Esophagus squamous epithelium (tissue), 5 donors: ENCODE results near the gene LARGE1. TPM values are rescaled to one million over a fixed set of nuclear protein-coding genes. Genes with fewer than 3 reads are reported as not detected.

ENCODE experiments used
- DNase-seq: peaks from one replicate; lab custom pipeline; 2025; lab: John Stamatoyannopoulos, UW
- H3K27ac ChIP-seq, 4 donors: fragments of 200-600 bp; sonication (generic); one replicate each; pipeline ENCODE4 v1.5.1; 2016 to 2019; ENCODE audit warnings: mild to moderate bottlenecking in 1 of 4
- H3K27me3 ChIP-seq, 4 donors: fragments of 200-600 bp; sonication (generic); 1 replicate in 3 of 4; 2 replicates in 1 of 4; pipeline versions ENCODE4 v1.5.1 to v1.6.0; 2017 to 2021; ENCODE audit warnings: antibody characterized with exemption in 1 of 4
- H3K36me3 ChIP-seq, 3 donors: fragments of 200-600 bp; sonication (generic); one replicate each; pipeline ENCODE4 v1.5.1; 2016 to 2019
- H3K4me1 ChIP-seq, 3 donors: fragments of 200-600 bp; sonication (generic); one replicate each; pipeline ENCODE4 v1.5.1; 2017 to 2019
- H3K4me3 ChIP-seq, 4 donors: fragments of 200-600 bp; sonication (generic); 1 replicate in 3 of 4; 2 replicates in 1 of 4; pipeline ENCODE4 v1.5.1; 2016 to 2019; ENCODE audit warnings: mild to moderate bottlenecking in 2 of 4, moderate library complexity in 1 of 4
- H3K9me3 ChIP-seq, 3 donors: fragments of 200-600 bp; sonication (generic); one replicate each; pipeline ENCODE4 v1.5.1; 2016 to 2019
- POLR2A ChIP-seq, 4 donors: fragments of 450-650 bp; IDR thresholded peaks; one replicate each; pipeline ENCODE4 v1.6.1; 2017; ENCODE audit warnings: antibody characterized with exemption in 4 of 4, mild to moderate bottlenecking in 4 of 4, moderate library complexity in 3 of 4
- WGBS, 2 donors: methylation state at CpG; one replicate each; pipeline ENCODE4 v1.1.5; 2018; 5-methylcytosine and 5-hydroxymethylcytosine counted together
- intact Hi-C: fragments of 100-400 bp; cut with DNase I; formaldehyde crosslinking; loops from one replicate; pipeline ENCODE4 v1.15.0; 2022
- total RNA-seq, 4 donors: library from RNA; depleted of rRNA; stranded (reverse); fragments of >200 nt; gene quantifications; one replicate each; pipeline ENCODE4 v1.1.0, GENCODE V29; 2016
- TF ChIP-seq, protein P1 (sequence below), 6 experiments: fragments of 450-650 bp in 4 of 6; fragments of 200-600 bp in 2 of 6; sonication (generic) in 2 of 6; IDR thresholded peaks; one replicate each; pipeline ENCODE4 v1.5.1; 2016 to 2019; ENCODE audit warnings: antibody characterized with exemption in 6 of 6, mild to moderate bottlenecking in 4 of 6, moderate library complexity in 4 of 6
- donor health status: DM: yes; HTN: yes; CAD: no.

LARGE1 gene
- total RNA-seq, 4 donors from 2014 or later, result 5.2 to 15.1 (median 6.6) TPM

DNA sequence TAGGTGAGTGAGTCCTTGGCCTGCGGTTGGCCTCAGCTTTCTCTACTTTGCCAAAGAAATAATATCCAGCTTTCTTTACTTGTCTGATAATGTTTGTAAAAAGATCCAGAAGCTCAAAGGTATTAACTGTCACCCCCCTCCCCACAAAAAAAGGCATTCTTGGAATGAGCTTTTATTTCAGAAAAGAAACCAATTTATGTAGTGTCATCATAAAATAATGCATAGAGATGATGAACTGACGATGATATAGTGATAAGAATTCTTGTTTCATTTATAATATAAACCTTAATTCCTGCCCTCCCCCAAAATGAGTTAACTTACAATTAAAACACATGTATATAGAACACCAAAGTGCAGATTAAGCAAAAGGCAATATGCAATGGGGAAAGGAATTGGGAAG lies 191.4 kb downstream of the LARGE1 start:
- Histone ChIP-seq H3K27ac (no peak overlapping the region), H3K9me3 (no peaks in the 10 kb centered on the region), H3K27me3 (no peaks in the 10 kb centered on the region), H3K4me1 (peaks cover 0 to 14% (median 0%) of the 10 kb centered on the region in 3 donors), H3K36me3 (no peaks in the 10 kb centered on the region), H3K4me3 (no peak overlapping the region)
- WGBS, 2 donors, result 87 to 94% methylated on average over 2 of the region's 2 CpGs
- intact Hi-C loops, result no loop called here
- DNase-seq, result no peak
- TF ChIP-seq, protein P1, sequence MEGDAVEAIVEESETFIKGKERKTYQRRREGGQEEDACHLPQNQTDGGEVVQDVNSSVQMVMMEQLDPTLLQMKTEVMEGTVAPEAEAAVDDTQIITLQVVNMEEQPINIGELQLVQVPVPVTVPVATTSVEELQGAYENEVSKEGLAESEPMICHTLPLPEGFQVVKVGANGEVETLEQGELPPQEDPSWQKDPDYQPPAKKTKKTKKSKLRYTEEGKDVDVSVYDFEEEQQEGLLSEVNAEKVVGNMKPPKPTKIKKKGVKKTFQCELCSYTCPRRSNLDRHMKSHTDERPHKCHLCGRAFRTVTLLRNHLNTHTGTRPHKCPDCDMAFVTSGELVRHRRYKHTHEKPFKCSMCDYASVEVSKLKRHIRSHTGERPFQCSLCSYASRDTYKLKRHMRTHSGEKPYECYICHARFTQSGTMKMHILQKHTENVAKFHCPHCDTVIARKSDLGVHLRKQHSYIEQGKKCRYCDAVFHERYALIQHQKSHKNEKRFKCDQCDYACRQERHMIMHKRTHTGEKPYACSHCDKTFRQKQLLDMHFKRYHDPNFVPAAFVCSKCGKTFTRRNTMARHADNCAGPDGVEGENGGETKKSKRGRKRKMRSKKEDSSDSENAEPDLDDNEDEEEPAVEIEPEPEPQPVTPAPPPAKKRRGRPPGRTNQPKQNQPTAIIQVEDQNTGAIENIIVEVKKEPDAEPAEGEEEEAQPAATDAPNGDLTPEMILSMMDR (IDR thresholded peaks at IDR 0.05), result no peak
- no peak for TF ChIP-seq POLR2A (IDR thresholded peaks at IDR 0.05)

DNA sequence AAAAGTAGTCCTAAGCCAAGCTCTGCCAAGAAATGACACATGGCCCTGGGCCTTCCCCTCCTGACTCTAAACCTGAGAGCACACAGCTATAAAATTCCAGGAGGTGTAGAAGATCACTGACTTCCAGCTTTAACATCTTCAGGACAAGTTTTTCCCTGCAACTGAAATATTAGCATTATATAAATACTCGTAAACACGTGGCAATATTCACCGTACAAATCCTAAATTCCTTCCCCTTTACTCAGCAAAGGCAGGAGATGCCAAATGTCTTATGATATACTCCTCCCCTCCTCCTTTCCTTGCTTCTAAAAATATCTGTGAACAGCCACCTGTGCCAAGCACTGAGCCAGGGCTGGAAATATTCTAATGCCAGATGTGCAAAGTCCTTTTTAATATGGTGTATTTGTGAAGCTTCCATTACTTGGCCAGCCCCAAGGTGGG lies 194.0 kb downstream of the LARGE1 start:
- H3K9me3 ChIP-seq, result no peaks in the 10 kb centered on the region
- no peak overlapping the region for H3K27ac ChIP-seq
- no peak for DNase-seq

DNA sequence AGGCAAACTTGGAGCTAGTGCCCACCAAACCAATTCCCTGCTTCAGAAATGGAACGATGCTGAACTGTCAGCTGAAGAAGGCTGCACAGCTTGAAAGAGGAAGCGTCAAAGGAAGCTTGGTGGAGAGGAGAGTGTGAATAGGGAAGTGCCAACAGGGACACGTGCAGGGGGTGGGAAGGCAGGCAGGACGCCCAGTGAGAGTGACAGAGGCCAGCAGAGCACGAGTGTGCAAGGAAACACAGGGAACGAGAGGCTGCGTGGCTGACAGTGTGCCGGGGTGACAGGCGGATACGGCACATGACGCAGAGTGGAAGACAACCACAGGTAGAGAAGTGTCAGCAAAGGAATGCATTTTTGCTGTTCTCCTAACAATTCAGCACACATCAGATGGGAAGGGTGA lies 196.4 kb downstream of the LARGE1 start:
- Histone ChIP-seq H3K27ac (no peak overlapping the region), H3K4me1 (peaks cover 0 to 14% (median 0%) of the 10 kb centered on the region in 3 donors), H3K36me3 (no peaks in the 10 kb centered on the region), H3K27me3 (no peaks in the 10 kb centered on the region), H3K9me3 (no peaks in the 10 kb centered on the region), H3K4me3 (no peak overlapping the region)
- DNase-seq, result no peak
- intact Hi-C loops, result no loop called here
- TF ChIP-seq, protein P1 (IDR thresholded peaks at IDR 0.05), result no peak
- TF ChIP-seq POLR2A (IDR thresholded peaks at IDR 0.05), result no peak
- 71 to 85% methylated on average over 11 of the region's 11 CpGs for WGBS, 2 donors

More for the DNA sequence above, 194.0 kb downstream of the LARGE1 start:
- WGBS, 2 donors, result 32 to 35% methylated on average over 3 of the region's 3 CpGs
- intact Hi-C loops, result no loop called here
- Histone ChIP-seq H3K27me3 (no peaks in the 10 kb centered on the region), H3K4me3 (no peak overlapping the region), H3K36me3 (no peaks in the 10 kb centered on the region), H3K4me1 (peaks cover 0 to 14% (median 0%) of the 10 kb centered on the region in 3 donors)
- TF ChIP-seq, protein P1 (IDR thresholded peaks at IDR 0.05), result no peak
- no peak for TF ChIP-seq POLR2A (IDR thresholded peaks at IDR 0.05)

DNA sequence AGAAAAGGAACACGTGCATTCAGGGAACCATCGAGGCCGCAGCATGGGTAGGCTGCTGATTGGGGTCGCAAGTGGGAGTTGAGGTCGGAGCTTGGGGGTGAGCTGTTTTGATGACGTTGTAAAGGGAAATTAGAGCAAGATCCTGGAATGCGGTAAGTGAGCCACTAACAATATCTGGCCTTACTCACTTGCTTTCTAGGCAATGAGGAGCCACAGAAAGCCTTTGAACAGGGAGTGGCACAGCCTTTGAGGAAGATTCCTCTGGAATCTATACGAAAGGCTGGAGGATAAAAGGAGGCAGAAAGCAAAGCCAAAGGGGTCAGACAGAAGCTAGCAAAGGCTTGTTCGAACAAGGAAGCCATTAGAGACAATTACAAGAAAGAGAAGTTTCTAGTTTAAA lies 197.5 kb downstream of the LARGE1 start:
- Histone ChIP-seq H3K36me3 (no peaks in the 10 kb centered on the region), H3K4me1 (peaks cover 0 to 14% (median 0%) of the 10 kb centered on the region in 3 donors), H3K9me3 (no peaks in the 10 kb centered on the region), H3K4me3 (no peak overlapping the region), H3K27me3 (no peaks in the 10 kb centered on the region), H3K27ac (no peak overlapping the region)
- DNase-seq, result no peak
- intact Hi-C loops, result no loop called here
- no peak for TF ChIP-seq POLR2A (IDR thresholded peaks at IDR 0.05)
- TF ChIP-seq, protein P1 (IDR thresholded peaks at IDR 0.05), result no peak
- 59 to 69% methylated on average over 9 of the region's 9 CpGs for WGBS, 2 donors

DNA sequence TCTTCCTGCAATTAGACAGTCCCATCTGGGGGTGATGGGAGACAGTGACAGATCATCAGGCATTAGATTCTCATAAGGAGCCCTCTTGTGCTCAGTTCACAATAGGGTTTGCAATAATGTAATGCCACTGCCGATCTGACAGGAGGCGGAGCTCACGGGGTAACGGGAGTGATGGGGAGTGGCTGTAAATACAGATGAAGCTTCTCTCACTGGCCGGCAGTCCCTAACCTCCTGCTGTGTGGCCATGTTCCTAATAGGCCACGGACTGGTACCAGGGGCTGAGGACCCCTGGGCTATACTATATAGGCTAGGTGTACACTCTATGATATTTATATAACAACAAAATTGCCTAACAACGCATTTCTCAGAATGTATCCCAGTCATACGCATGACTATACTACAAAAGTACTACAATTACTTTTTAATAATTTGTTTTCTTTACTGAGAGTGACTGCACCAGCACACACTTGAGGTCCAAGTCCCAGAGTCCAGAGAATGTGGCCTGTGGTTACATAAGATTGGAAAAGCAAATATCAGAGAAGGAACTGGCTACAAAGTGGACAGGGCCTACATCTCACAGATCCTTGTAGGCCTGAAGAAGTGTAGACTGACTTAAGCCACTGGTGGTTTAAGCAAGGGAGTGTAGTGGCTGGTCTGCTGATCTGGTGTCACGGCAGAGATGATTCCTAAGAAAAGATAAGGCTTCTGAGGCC lies 200.0 kb downstream of the LARGE1 start:
- no peak for TF ChIP-seq POLR2A (IDR thresholded peaks at IDR 0.05)
- TF ChIP-seq, protein P1 (IDR thresholded peaks at IDR 0.05), result no peak
- Histone ChIP-seq H3K4me1 (no peaks in the 10 kb centered on the region), H3K36me3 (no peaks in the 10 kb centered on the region), H3K27me3 (no peaks in the 10 kb centered on the region), H3K27ac (no peak overlapping the region), H3K4me3 (no peak overlapping the region), H3K9me3 (peaks cover 0 to under 1% (median 0%) of the 10 kb centered on the region in 3 donors)
- intact Hi-C loops, result no loop called here
- no peak for DNase-seq
- WGBS, 2 donors, result 83 to 93% methylated on average over 9 of the region's 9 CpGs
